Uterus (tissue), 2 donors: ENCODE data around the gene C17orf107.

Experiments
- CTCF ChIP-seq, 4 experiments: fragments of 200-600 bp in 2 of 4; fragments of 450-650 bp in 2 of 4; sonication (generic) in 2 of 4; IDR thresholded peaks; one replicate each; pipeline ENCODE4 v1.5.1; 2016 to 2019; ENCODE audit warnings: antibody characterized with exemption in 4 of 4, mild to moderate bottlenecking in 2 of 4, moderate library complexity in 1 of 4
- POLR2A ChIP-seq, 2 donors: fragments of 450-650 bp; IDR thresholded peaks; one replicate each; pipeline ENCODE4 v1.6.1; 2016; ENCODE audit warnings: antibody characterized with exemption in 2 of 2, mild to moderate bottlenecking in 1 of 2, moderate library complexity in 1 of 2

- TF ChIP-seq CTCF (IDR thresholded peaks at IDR 0.05) (no peak), POLR2A (IDR thresholded peaks at IDR 0.05) (no peak)
Measured at GRCh38 chr17:4919511-4920047, 20.2 kb downstream of the C17orf107 start.
